Vagina (tissue), 2 donors: ENCODE data around the gene DHRS4. TPM values are rescaled to one million over a fixed set of nuclear protein-coding genes. Genes with fewer than 3 reads are reported as not detected.

Experiments used
- DNase-seq, 2 donors: peaks; one replicate each; pipeline ENCODE4 v3.0.0-alpha.2; 2017; ENCODE audit errors: extremely low spot score in 2 of 2
- H3K27ac ChIP-seq: fragments of 200-600 bp; sonication (generic); one replicate; pipeline ENCODE4 v1.5.1; 2019
- H3K27me3 ChIP-seq: fragments of 200-600 bp; sonication (generic); one replicate; pipeline ENCODE4 v1.5.1; 2019
- H3K36me3 ChIP-seq, 2 donors: fragments of 200-600 bp; sonication (generic); one replicate each; pipeline ENCODE4 v1.5.1; 2017 to 2019
- H3K4me1 ChIP-seq: fragments of 200-600 bp; sonication (generic); one replicate; pipeline ENCODE4 v1.5.1; 2019
- H3K4me3 ChIP-seq, 2 donors: fragments of 200-600 bp; sonication (generic); 1 replicate in 1 of 2; 2 replicates in 1 of 2; pipeline ENCODE4 v1.5.1; 2016 to 2019
- H3K9me3 ChIP-seq: fragments of 200-600 bp; sonication (generic); one replicate; pipeline ENCODE4 v1.5.1; 2019
- CTCF ChIP-seq, 3 experiments: fragments of 450-650 bp in 2 of 3; fragments of 200-600 bp in 1 of 3; sonication (generic) in 1 of 3; IDR thresholded peaks; one replicate each; pipeline ENCODE4 v1.5.1; 2017 to 2019; ENCODE audit warnings: antibody characterized with exemption in 3 of 3, mild to moderate bottlenecking in 2 of 3, moderate library complexity in 2 of 3
- POLR2A ChIP-seq, 2 donors: fragments of 450-650 bp; IDR thresholded peaks; one replicate each; pipeline ENCODE4 v1.6.1; 2017; ENCODE audit warnings: antibody characterized with exemption in 2 of 2, mild to moderate bottlenecking in 2 of 2, moderate library complexity in 2 of 2
- POLR2AphosphoS5 ChIP-seq, 2 donors: sonication (generic); formaldehyde crosslinking; IDR thresholded peaks; one replicate each; pipeline ENCODE4 v1.9.0; 2017; ENCODE audit warnings: antibody characterized with exemption in 2 of 2, mild to moderate bottlenecking in 2 of 2, low read depth in 1 of 2; ENCODE audit not compliant: insufficient read depth in 1 of 2
- intact Hi-C: fragments of 100-400 bp; cut with DNase I; formaldehyde crosslinking; loops from one replicate; pipeline ENCODE4 v1.15.1; 2023
- total RNA-seq: library from RNA; depleted of rRNA; stranded (reverse); fragments of >200 nt; gene quantifications from one replicate; pipeline ENCODE4 v1.2.3, GENCODE V29; 2016

DHRS4 gene
- total RNA-seq, 1 donor from 2014 or later: 21.4 TPM

- H3K27me3 ChIP-seq: no peaks in the 10 kb centered on the region
- H3K27ac ChIP-seq: no peak overlapping the region
- DNase-seq: no peak
- intact Hi-C loops: loop anchor here (10.0 kb wide), 1 partner anchor 302 kb away; the partner anchor contains the start of gene DHRS2
- no peak overlapping the region for H3K4me3 ChIP-seq
- H3K4me1 ChIP-seq: no peaks in the 10 kb centered on the region
- no peak for TF ChIP-seq CTCF (IDR thresholded peaks at IDR 0.05)
- no peak for TF ChIP-seq POLR2A (IDR thresholded peaks at IDR 0.05)
- TF ChIP-seq POLR2AphosphoS5 (IDR thresholded peaks at IDR 0.05; ENCODE audit: insufficient read depth in 1 of 2, low read depth in 1 of 2): no peak
- H3K36me3 ChIP-seq: peaks cover 0 to 8% of the 10 kb centered on the region in 2 donors
- no peaks in the 10 kb centered on the region for H3K9me3 ChIP-seq
Observed at GRCh38 chr14:23937203-23937602, 16.4 kb upstream of the DHRS4 start.

- DNase-seq: no peak
- no peaks in the 10 kb centered on the region for H3K9me3 ChIP-seq
- H3K27ac ChIP-seq: no peak overlapping the region
- no peaks in the 10 kb centered on the region for H3K27me3 ChIP-seq
- TF ChIP-seq POLR2AphosphoS5 (IDR thresholded peaks at IDR 0.05; ENCODE audit: insufficient read depth in 1 of 2, low read depth in 1 of 2) (no peak), CTCF (IDR thresholded peaks at IDR 0.05) (no peak), POLR2A (IDR thresholded peaks at IDR 0.05) (no peak)
- H3K4me1 ChIP-seq: no peaks in the 10 kb centered on the region
- H3K36me3 ChIP-seq: peaks cover 0 to 8% of the 10 kb centered on the region in 2 donors
- no peak overlapping the region for H3K4me3 ChIP-seq
- intact Hi-C loops: loop anchor here (10.0 kb wide), 1 partner anchor 304 kb away; the partner anchor contains the start of gene DHRS2
Observed at GRCh38 chr14:23938823-23939222, 14.7 kb upstream of the DHRS4 start.

- no peak for DNase-seq
- H3K36me3 ChIP-seq: peaks cover 0 to 8% of the 10 kb centered on the region in 2 donors
- no peak overlapping the region for H3K4me3 ChIP-seq
- TF ChIP-seq POLR2A (IDR thresholded peaks at IDR 0.05): no peak
- TF ChIP-seq POLR2AphosphoS5 (IDR thresholded peaks at IDR 0.05; ENCODE audit: insufficient read depth in 1 of 2, low read depth in 1 of 2): no peak
- no peak for TF ChIP-seq CTCF (IDR thresholded peaks at IDR 0.05)
- H3K9me3 ChIP-seq: no peaks in the 10 kb centered on the region
- H3K27me3 ChIP-seq: no peaks in the 10 kb centered on the region
- no peaks in the 10 kb centered on the region for H3K4me1 ChIP-seq
- H3K27ac ChIP-seq: no peak overlapping the region
- intact Hi-C loops: loop anchor here (10.0 kb wide), 1 partner anchor 305 kb away; the partner anchor contains the start of gene DHRS2
Observed at GRCh38 chr14:23939607-23940326, 13.8 kb upstream of the DHRS4 start.

GRCh38 chr14:23941230-23941629 is 12.3 kb upstream of the DHRS4 start:
- no peaks in the 10 kb centered on the region for H3K4me1 ChIP-seq
- H3K9me3 ChIP-seq: no peaks in the 10 kb centered on the region
- intact Hi-C loops: no loop called here
- peaks cover 0 to 8% of the 10 kb centered on the region in 2 donors for H3K36me3 ChIP-seq
- TF ChIP-seq CTCF (IDR thresholded peaks at IDR 0.05) (no peak), POLR2AphosphoS5 (IDR thresholded peaks at IDR 0.05; ENCODE audit: insufficient read depth in 1 of 2, low read depth in 1 of 2) (no peak), POLR2A (IDR thresholded peaks at IDR 0.05) (no peak)
- H3K4me3 ChIP-seq: no peak overlapping the region
- DNase-seq: peak in 1 of 2 donors; percentile 25
- H3K27ac ChIP-seq: no peak overlapping the region
- H3K27me3 ChIP-seq: no peaks in the 10 kb centered on the region

- H3K9me3 ChIP-seq: no peaks in the 10 kb centered on the region
- no peaks in the 10 kb centered on the region for H3K4me1 ChIP-seq
- intact Hi-C loops: no loop called here
- no peak overlapping the region for H3K4me3 ChIP-seq
- H3K36me3 ChIP-seq: peaks cover 0 to 8% of the 10 kb centered on the region in 2 donors
- H3K27ac ChIP-seq: no peak overlapping the region
- TF ChIP-seq POLR2A (IDR thresholded peaks at IDR 0.05): no peak
- no peak for TF ChIP-seq POLR2AphosphoS5 (IDR thresholded peaks at IDR 0.05; ENCODE audit: insufficient read depth in 1 of 2, low read depth in 1 of 2)
- no peak for TF ChIP-seq CTCF (IDR thresholded peaks at IDR 0.05)
- no peaks in the 10 kb centered on the region for H3K27me3 ChIP-seq
- DNase-seq: peak in 1 of 2 donors; percentile 47
Observed at GRCh38 chr14:23941669-23942068, 11.9 kb upstream of the DHRS4 start.
